ENCODE data around the gene PSMB8.

PSMB8 gene

GRCh38 chr6:32843979-32844838 lies at the start of gene PSMB8:
PSMB8 (minus strand) TSS chr6:32844047; CDS start chr6:32843996, 51 bp downstream.
- peak within 1 kb of the TSS; percentile 88 for H3K4me3 ChIP-seq (ENCODE audit: low read length)
- peak; percentile 20 for TF ChIP-seq CTCF (conservative IDR thresholded peaks at IDR 0.05; ENCODE audit: low read depth, low read length)
- DNase-seq (ENCODE audit: low read depth) = peak; percentile 86

GRCh38 chr6:32890831-32891230 lies 47.0 kb upstream of the PSMB8 start:
- no peak for TF ChIP-seq CTCF (conservative IDR thresholded peaks at IDR 0.05; ENCODE audit: low read depth, low read length)
- no peak overlapping the region for H3K4me3 ChIP-seq (ENCODE audit: low read length)
- DNase-seq (ENCODE audit: low read depth) = no peak

DNA sequence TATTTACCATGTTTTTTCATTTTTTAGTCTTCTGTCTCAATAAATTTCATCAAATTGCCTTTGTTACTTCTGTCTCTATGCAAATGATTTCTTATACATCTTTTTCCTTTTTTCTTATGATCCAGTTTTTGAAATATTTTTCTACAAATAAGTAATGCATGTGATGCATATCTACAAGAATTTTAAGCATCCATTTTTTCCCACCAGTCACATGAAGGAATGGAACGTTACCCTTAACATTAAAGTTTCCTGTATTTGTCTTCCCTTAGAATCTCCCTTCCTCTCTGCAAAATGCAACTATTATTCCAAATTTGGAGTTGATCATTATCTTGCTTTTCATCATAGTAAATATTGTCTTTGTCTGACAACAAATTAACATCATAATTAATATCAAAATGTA lies 45.7 kb upstream of the PSMB8 start:
- DNase-seq (ENCODE audit: low read depth) = no peak
- TF ChIP-seq CTCF (conservative IDR thresholded peaks at IDR 0.05; ENCODE audit: low read depth, low read length) = no peak
- H3K4me3 ChIP-seq (ENCODE audit: low read length) = no peak overlapping the region

GRCh38 chr6:32888576-32888975 lies 44.7 kb upstream of the PSMB8 start:
- TF ChIP-seq CTCF (conservative IDR thresholded peaks at IDR 0.05; ENCODE audit: low read depth, low read length) = no peak
- no peak overlapping the region for H3K4me3 ChIP-seq (ENCODE audit: low read length)
- DNase-seq (ENCODE audit: low read depth) = no peak

- no peak overlapping the region for H3K4me3 ChIP-seq (ENCODE audit: low read length)
- DNase-seq (ENCODE audit: low read depth) = no peak
- TF ChIP-seq CTCF (conservative IDR thresholded peaks at IDR 0.05; ENCODE audit: low read depth, low read length) = no peak
Measured at GRCh38 chr6:32887616-32888015, 43.8 kb upstream of the PSMB8 start.

GRCh38 chr6:32886681-32887383 lies 43.0 kb upstream of the PSMB8 start:
- H3K4me3 ChIP-seq (ENCODE audit: low read length) = no peak overlapping the region
- DNase-seq (ENCODE audit: low read depth) = no peak
- no peak for TF ChIP-seq CTCF (conservative IDR thresholded peaks at IDR 0.05; ENCODE audit: low read depth, low read length)
